HEK293T (cell line): ENCODE data around the gene FBXO36.

Experiments used
- L3MBTL2 ChIP-seq: fragments of 450-650 bp; conservative IDR thresholded peaks from 2 replicates; pipeline ENCODE4 v1.6.1; 2016; ENCODE audit warnings: mild to moderate bottlenecking
- TARDBP ChIP-seq: fragments of 450-650 bp; IDR thresholded peaks from 2 replicates; pipeline ENCODE4 v1.6.1; 2016

DNA sequence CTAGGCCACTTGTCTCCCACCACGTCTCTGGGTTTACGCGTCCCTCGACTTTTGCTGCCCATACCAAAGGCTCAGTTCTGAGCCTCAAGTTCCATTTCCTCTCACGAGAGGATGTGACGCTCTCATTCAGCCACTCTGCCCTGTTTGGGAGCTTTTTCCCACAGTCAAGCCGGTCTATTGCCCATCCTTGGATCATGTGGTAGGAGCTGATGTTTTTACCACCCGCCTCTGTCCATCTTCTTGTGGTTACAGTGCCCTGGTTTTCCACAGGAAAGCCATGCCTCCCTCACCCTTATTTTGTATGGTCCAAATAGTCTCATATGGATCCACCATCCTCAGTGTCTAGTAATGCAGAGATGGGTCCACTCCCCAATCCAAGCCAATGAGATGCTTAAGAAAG, 20.4 kb downstream of the FBXO36 start:
- no peak for TF ChIP-seq TARDBP
- TF ChIP-seq L3MBTL2, result no peak
